ENCODE results near the gene ZDHHC23.

DNA sequence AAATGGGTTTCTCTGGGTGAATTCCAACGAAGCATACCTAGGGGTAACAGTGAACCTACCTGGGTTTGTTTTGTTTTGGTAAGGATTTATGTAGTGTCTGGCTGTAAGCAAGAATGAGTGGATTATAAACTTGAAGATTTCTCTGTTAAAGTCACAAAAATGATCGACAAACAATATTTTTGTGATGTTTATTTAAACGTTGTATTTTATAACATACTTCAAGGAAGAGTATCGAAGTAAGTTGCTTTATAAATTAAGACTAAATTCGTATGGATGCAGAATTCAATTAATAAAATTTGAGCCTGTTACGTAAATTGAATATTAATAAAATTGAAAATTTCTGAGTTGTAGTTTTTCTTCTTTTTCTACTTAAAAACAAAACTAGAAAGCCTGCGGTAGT, 982 bp upstream of the ZDHHC23 start:
- TF ChIP-seq ZNF600 (tag by site-specific recombination; IDR thresholded peaks at IDR 0.05) (no peak), ZNF184 (tag by site-specific recombination; IDR thresholded peaks at IDR 0.05) (no peak), KLF10 (tag by site-specific recombination; IDR thresholded peaks at IDR 0.05) (no peak)
- TF ChIP-seq, protein P1, sequence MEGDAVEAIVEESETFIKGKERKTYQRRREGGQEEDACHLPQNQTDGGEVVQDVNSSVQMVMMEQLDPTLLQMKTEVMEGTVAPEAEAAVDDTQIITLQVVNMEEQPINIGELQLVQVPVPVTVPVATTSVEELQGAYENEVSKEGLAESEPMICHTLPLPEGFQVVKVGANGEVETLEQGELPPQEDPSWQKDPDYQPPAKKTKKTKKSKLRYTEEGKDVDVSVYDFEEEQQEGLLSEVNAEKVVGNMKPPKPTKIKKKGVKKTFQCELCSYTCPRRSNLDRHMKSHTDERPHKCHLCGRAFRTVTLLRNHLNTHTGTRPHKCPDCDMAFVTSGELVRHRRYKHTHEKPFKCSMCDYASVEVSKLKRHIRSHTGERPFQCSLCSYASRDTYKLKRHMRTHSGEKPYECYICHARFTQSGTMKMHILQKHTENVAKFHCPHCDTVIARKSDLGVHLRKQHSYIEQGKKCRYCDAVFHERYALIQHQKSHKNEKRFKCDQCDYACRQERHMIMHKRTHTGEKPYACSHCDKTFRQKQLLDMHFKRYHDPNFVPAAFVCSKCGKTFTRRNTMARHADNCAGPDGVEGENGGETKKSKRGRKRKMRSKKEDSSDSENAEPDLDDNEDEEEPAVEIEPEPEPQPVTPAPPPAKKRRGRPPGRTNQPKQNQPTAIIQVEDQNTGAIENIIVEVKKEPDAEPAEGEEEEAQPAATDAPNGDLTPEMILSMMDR (tag by site-specific recombination; IDR thresholded peaks at IDR 0.05): no peak
- TF ChIP-seq, protein P2, sequence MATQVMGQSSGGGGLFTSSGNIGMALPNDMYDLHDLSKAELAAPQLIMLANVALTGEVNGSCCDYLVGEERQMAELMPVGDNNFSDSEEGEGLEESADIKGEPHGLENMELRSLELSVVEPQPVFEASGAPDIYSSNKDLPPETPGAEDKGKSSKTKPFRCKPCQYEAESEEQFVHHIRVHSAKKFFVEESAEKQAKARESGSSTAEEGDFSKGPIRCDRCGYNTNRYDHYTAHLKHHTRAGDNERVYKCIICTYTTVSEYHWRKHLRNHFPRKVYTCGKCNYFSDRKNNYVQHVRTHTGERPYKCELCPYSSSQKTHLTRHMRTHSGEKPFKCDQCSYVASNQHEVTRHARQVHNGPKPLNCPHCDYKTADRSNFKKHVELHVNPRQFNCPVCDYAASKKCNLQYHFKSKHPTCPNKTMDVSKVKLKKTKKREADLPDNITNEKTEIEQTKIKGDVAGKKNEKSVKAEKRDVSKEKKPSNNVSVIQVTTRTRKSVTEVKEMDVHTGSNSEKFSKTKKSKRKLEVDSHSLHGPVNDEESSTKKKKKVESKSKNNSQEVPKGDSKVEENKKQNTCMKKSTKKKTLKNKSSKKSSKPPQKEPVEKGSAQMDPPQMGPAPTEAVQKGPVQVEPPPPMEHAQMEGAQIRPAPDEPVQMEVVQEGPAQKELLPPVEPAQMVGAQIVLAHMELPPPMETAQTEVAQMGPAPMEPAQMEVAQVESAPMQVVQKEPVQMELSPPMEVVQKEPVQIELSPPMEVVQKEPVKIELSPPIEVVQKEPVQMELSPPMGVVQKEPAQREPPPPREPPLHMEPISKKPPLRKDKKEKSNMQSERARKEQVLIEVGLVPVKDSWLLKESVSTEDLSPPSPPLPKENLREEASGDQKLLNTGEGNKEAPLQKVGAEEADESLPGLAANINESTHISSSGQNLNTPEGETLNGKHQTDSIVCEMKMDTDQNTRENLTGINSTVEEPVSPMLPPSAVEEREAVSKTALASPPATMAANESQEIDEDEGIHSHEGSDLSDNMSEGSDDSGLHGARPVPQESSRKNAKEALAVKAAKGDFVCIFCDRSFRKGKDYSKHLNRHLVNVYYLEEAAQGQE (tag by site-specific recombination; IDR thresholded peaks at IDR 0.05): no peak

All from HEK293 (cell line).